Large intestine (tissue), 3 donors: ENCODE data around the gene GFPT2. TPM values are rescaled to one million over a fixed set of nuclear protein-coding genes. Genes with fewer than 3 reads are reported as not detected.

Source experiments
- DNase-seq, 2 donors: peaks; one replicate each; pipeline versions ENCODE4 v3.0.0 to v3.0.0-alpha.2; 2013
- H3K27ac ChIP-seq: one replicate; pipeline ENCODE4 v1.5.1; 2013; ENCODE audit warnings: low read length
- H3K27me3 ChIP-seq: 2 replicates; pipeline ENCODE4 v1.6.1; 2013; ENCODE audit warnings: low read length; ENCODE audit not compliant: control insufficient read depth, insufficient read depth
- H3K36me3 ChIP-seq: 2 replicates; pipeline ENCODE4 v1.6.1; 2013; ENCODE audit warnings: low read length; ENCODE audit not compliant: control insufficient read depth, insufficient read depth
- H3K4me1 ChIP-seq: one replicate; pipeline ENCODE4 v1.6.1; 2013; ENCODE audit warnings: low read length; ENCODE audit not compliant: control insufficient read depth, insufficient read depth
- H3K4me3 ChIP-seq: one replicate; pipeline ENCODE4 v1.5.1; 2013; ENCODE audit warnings: low read length
- H3K9me3 ChIP-seq: one replicate; pipeline ENCODE4 v1.6.1; 2013; ENCODE audit warnings: mild to moderate bottlenecking, low read depth, low read length, moderate library complexity; ENCODE audit not compliant: control insufficient read depth
- WGBS: methylation state at CpG from one replicate; pipeline ENCODE4 v1.1.5; 2013; ENCODE audit warnings: low lambda C conversion rate; ENCODE audit not compliant: insufficient coverage; 5-methylcytosine and 5-hydroxymethylcytosine counted together
- polyA plus RNA-seq: library from polyadenylated mRNA; unstranded; fragments of 120-200 nt; gene quantifications from one replicate; pipeline ENCODE4 v1.2.1, GENCODE V29; 2013

The GFPT2 gene
- polyA plus RNA-seq, 1 donor: 5.8 TPM

- H3K4me3 ChIP-seq: no peak overlapping the region
- WGBS: no CpG with 5 or more reads among the region's 9 CpGs
- H3K27me3 ChIP-seq: no peaks in the 10 kb centered on the region
- H3K9me3 ChIP-seq: no peaks in the 10 kb centered on the region
- DNase-seq: no peak
- H3K36me3 ChIP-seq: no peaks in the 10 kb centered on the region
- H3K27ac ChIP-seq: no peak overlapping the region
- no peaks in the 10 kb centered on the region for H3K4me1 ChIP-seq
These were observed 25.6 kb upstream of the GFPT2 start for GRCh38 chr5:180378438-180379344.

GRCh38 chr5:180377556-180378197 lies 24.5 kb upstream of the GFPT2 start:
- Histone ChIP-seq H3K36me3 (no peaks in the 10 kb centered on the region), H3K4me1 (no peaks in the 10 kb centered on the region), H3K4me3 (no peak overlapping the region), H3K9me3 (no peaks in the 10 kb centered on the region), H3K27me3 (no peaks in the 10 kb centered on the region), H3K27ac (no peak overlapping the region)
- WGBS: no CpG with 5 or more reads among the region's 13 CpGs
- DNase-seq: no peak

GRCh38 chr5:180376511-180376910 lies 23.4 kb upstream of the GFPT2 start:
- no peaks in the 10 kb centered on the region for H3K36me3 ChIP-seq
- no peaks in the 10 kb centered on the region for H3K9me3 ChIP-seq
- no peak overlapping the region for H3K4me3 ChIP-seq
- 20% methylated on average over 1 of the region's 6 CpGs for WGBS
- H3K4me1 ChIP-seq: no peaks in the 10 kb centered on the region
- no peaks in the 10 kb centered on the region for H3K27me3 ChIP-seq
- H3K27ac ChIP-seq: no peak overlapping the region
- DNase-seq: no peak

GRCh38 chr5:180375955-180376354 lies 22.8 kb upstream of the GFPT2 start:
- WGBS: no CpG with 5 or more reads among the region's 8 CpGs
- Histone ChIP-seq H3K36me3 (no peaks in the 10 kb centered on the region), H3K27me3 (no peaks in the 10 kb centered on the region), H3K27ac (no peak overlapping the region), H3K9me3 (no peaks in the 10 kb centered on the region), H3K4me1 (no peaks in the 10 kb centered on the region), H3K4me3 (no peak overlapping the region)
- DNase-seq: no peak

GRCh38 chr5:180375291-180375690 lies 22.2 kb upstream of the GFPT2 start:
- no peaks in the 10 kb centered on the region for H3K27me3 ChIP-seq
- no peak overlapping the region for H3K27ac ChIP-seq
- no peaks in the 10 kb centered on the region for H3K36me3 ChIP-seq
- DNase-seq: no peak
- no peaks in the 10 kb centered on the region for H3K4me1 ChIP-seq
- no CpG with 5 or more reads among the region's 9 CpGs for WGBS
- no peak overlapping the region for H3K4me3 ChIP-seq
- H3K9me3 ChIP-seq: no peaks in the 10 kb centered on the region

- H3K4me3 ChIP-seq: no peak overlapping the region
- WGBS: no CpG with 5 or more reads among the region's 3 CpGs
- no peaks in the 10 kb centered on the region for H3K9me3 ChIP-seq
- no peak overlapping the region for H3K27ac ChIP-seq
- H3K4me1 ChIP-seq: no peaks in the 10 kb centered on the region
- H3K36me3 ChIP-seq: no peaks in the 10 kb centered on the region
- no peaks in the 10 kb centered on the region for H3K27me3 ChIP-seq
- no peak for DNase-seq
These were observed 20.7 kb upstream of the GFPT2 start for GRCh38 chr5:180373870-180374269.

GRCh38 chr5:180373454-180373853 lies 20.3 kb upstream of the GFPT2 start:
- Histone ChIP-seq H3K36me3 (no peaks in the 10 kb centered on the region), H3K27ac (no peak overlapping the region), H3K4me1 (no peaks in the 10 kb centered on the region), H3K4me3 (no peak overlapping the region), H3K27me3 (no peaks in the 10 kb centered on the region), H3K9me3 (no peaks in the 10 kb centered on the region)
- no peak for DNase-seq
- WGBS: no CpG with 5 or more reads among the region's 5 CpGs

- WGBS: no CpG with 5 or more reads among the region's 5 CpGs
- Histone ChIP-seq H3K4me3 (no peak overlapping the region), H3K36me3 (no peaks in the 10 kb centered on the region), H3K4me1 (no peaks in the 10 kb centered on the region), H3K9me3 (no peaks in the 10 kb centered on the region), H3K27me3 (no peaks in the 10 kb centered on the region), H3K27ac (no peak overlapping the region)
- no peak for DNase-seq
These were observed 18.8 kb upstream of the GFPT2 start for GRCh38 chr5:180371949-180372348.

- no peaks in the 10 kb centered on the region for H3K9me3 ChIP-seq
- WGBS: no CpG with 5 or more reads among the region's 24 CpGs
- H3K4me1 ChIP-seq: no peaks in the 10 kb centered on the region
- no peaks in the 10 kb centered on the region for H3K36me3 ChIP-seq
- no peak overlapping the region for H3K27ac ChIP-seq
- no peaks in the 10 kb centered on the region for H3K27me3 ChIP-seq
- DNase-seq: no peak
- no peak overlapping the region for H3K4me3 ChIP-seq
These were observed 17.9 kb upstream of the GFPT2 start for GRCh38 chr5:180370861-180371641.

- no peaks in the 10 kb centered on the region for H3K27me3 ChIP-seq
- H3K27ac ChIP-seq: no peak overlapping the region
- no peak for DNase-seq
- no peaks in the 10 kb centered on the region for H3K4me1 ChIP-seq
- no CpG with 5 or more reads among the region's 4 CpGs for WGBS
- no peaks in the 10 kb centered on the region for H3K36me3 ChIP-seq
- no peak overlapping the region for H3K4me3 ChIP-seq
- no peaks in the 10 kb centered on the region for H3K9me3 ChIP-seq
These were observed 14.9 kb upstream of the GFPT2 start for GRCh38 chr5:180367991-180368390.
